Calu3 (cell line): ENCODE results near the gene SPOCK1. TPM values are rescaled to one million over a fixed set of nuclear protein-coding genes. Genes with fewer than 3 reads are reported as not detected.
A peak's percentile ranks its signal among the peaks of the same experiment; 100 is the strongest.

Experiments
- BruUV-seq: library from RNA; stranded (reverse); fragments of 400-500 nt; replicated peaks from 2 replicates; lab custom pipeline; 2021; lab: Mats Ljungman, UMichigan
- CTCF ChIA-PET: fragments of 300-600 bp; sonication (Branson Sonifier 250); formaldehyde crosslinking; loops from one replicate; lab custom pipeline; 2022; ENCODE audit warnings: antibody characterized with exemption; lab: Charles Lee
- DNase-seq: peaks from one replicate; pipeline ENCODE4 v3.0.0; 2022
- H3K27ac Mint-ChIP-seq: one replicate; pipeline ENCODE4 v1.8.0; 2022; ENCODE audit warnings: mixed read lengths; ENCODE audit not compliant: unreplicated experiment
- H3K27me3 Mint-ChIP-seq: one replicate; pipeline ENCODE4 v1.8.0; 2022; ENCODE audit warnings: mixed read lengths; ENCODE audit not compliant: unreplicated experiment
- H3K36me3 Mint-ChIP-seq: one replicate; pipeline ENCODE4 v1.8.0; 2022; ENCODE audit warnings: mild to moderate bottlenecking, moderate library complexity, mixed read lengths; ENCODE audit not compliant: insufficient read depth, unreplicated experiment
- H3K4me1 Mint-ChIP-seq: one replicate; pipeline ENCODE4 v1.8.0; 2022; ENCODE audit warnings: mild to moderate bottlenecking, low read depth, mixed read lengths; ENCODE audit not compliant: unreplicated experiment
- H3K4me3 Mint-ChIP-seq: one replicate; pipeline ENCODE4 v1.8.0; 2022; ENCODE audit warnings: mild to moderate bottlenecking, low read depth, moderate library complexity, mixed read lengths; ENCODE audit not compliant: unreplicated experiment
- H3K9me3 Mint-ChIP-seq: one replicate; pipeline ENCODE4 v1.8.0; 2022; ENCODE audit warnings: low read depth, mixed read lengths; ENCODE audit not compliant: unreplicated experiment
- intact Hi-C: fragments of 100-400 bp; cut with micrococcal nuclease; formaldehyde crosslinking; loops from one replicate; pipeline ENCODE4 v1.10.0; 2022; ENCODE audit not compliant: unreplicated experiment
- total RNA-seq: library from RNA; stranded (reverse); gene quantifications from 2 replicates; pipeline ENCODE4 v1.2.3, GENCODE V29; 2022
- TF ChIP-seq, protein P1 (sequence below): fragments of 200-600 bp; IDR thresholded peaks from one replicate; pipeline ENCODE4 v1.8.0; 2022; ENCODE audit warnings: antibody characterized with exemption; ENCODE audit not compliant: unreplicated experiment

Gene SPOCK1
- total RNA-seq, 1 experiment from 2014 or later: 3.2 TPM

DNA sequence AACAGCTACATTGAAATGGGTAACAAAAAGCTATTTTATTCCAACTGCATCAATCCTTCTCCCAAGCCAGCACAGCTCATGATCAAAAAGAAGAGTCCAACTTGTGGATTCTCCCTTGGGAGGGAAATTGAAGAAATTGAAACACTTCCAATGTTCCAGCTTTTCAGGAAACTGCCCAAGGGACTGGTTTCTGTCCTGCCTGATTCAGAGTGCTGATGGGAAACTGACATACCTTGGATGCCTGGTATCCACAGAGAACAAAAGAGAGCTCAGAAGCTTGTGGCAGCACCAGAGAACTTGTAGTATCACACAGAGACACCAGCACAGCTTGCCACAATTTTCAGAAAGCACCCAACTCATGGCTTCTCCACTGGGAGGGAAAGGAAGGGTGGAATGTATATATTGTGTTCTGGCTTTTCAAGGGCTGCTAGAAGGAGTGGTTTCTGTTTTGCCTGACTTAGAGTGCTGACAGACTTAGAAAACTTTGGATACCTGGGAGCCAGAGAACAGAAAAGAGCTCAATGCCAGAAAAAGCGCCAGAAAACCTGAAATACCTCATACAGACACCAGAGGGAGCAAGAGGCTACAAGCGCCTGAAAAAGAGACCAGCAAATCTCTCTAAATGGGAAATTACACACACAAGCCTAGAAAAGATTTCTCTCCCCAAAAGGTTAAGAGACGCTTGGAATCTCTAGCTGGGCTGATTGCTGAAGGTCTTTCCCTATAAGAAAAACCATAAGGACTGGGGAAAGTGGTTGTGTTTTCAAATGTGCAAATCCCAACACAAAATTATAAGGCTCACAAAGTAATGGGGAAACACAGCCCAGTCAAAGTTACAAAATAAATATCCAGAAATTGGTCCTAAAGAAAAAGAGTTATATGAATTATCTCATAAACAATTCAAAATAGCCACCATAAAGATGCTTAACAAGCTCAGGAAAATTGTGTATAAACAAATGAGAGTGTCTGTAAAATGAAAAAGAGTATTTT lies 178.8 kb downstream of the SPOCK1 start:
- peak; percentile 59 for DNase-seq
- Mint-ChIP-seq H3K9me3 (no peaks in the 10 kb centered on the region), H3K4me1 (no peaks in the 10 kb centered on the region), H3K4me3 (no peak overlapping the region), H3K36me3 (no peaks in the 10 kb centered on the region), H3K27ac (no peak overlapping the region), H3K27me3 (peaks cover 68% of the 10 kb centered on the region)
- TF ChIP-seq, protein P1, sequence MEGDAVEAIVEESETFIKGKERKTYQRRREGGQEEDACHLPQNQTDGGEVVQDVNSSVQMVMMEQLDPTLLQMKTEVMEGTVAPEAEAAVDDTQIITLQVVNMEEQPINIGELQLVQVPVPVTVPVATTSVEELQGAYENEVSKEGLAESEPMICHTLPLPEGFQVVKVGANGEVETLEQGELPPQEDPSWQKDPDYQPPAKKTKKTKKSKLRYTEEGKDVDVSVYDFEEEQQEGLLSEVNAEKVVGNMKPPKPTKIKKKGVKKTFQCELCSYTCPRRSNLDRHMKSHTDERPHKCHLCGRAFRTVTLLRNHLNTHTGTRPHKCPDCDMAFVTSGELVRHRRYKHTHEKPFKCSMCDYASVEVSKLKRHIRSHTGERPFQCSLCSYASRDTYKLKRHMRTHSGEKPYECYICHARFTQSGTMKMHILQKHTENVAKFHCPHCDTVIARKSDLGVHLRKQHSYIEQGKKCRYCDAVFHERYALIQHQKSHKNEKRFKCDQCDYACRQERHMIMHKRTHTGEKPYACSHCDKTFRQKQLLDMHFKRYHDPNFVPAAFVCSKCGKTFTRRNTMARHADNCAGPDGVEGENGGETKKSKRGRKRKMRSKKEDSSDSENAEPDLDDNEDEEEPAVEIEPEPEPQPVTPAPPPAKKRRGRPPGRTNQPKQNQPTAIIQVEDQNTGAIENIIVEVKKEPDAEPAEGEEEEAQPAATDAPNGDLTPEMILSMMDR: peak; percentile 72
- intact Hi-C loops: loop anchor here (1.0 to 10.0 kb wide), 4 partner anchors 179 to 516 kb away; partner anchors contain the start of gene SPOCK1
- no TSS peak for BruUV-seq
- CTCF ChIA-PET: interaction anchor here (0.6 to 2.1 kb wide), 29 partner anchors 10 to 1071 kb away, joined by 3 to 21 read pairs (median 4); partner anchors contain the start of gene SPOCK1

DNA sequence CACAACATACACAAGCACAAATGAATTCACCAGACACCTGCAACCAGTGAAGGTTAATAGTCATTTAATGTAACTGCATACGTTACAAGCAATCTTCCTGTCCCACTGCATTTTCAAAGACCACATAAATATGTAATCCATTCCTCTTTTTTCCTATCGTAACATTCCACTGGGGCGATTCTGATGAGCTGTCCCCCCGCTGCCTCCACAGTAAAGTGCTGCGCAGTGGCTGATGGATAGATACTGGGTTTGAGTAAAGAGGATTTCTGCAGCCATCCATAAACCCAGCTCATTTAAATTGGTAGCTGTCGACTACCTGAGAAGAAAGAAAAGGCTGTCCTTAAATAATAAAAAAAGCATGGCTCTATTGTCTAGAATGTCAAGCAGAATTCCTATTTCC lies 181.1 kb downstream of the SPOCK1 start:
- BruUV-seq: no TSS peak
- Mint-ChIP-seq H3K4me1 (no peaks in the 10 kb centered on the region), H3K36me3 (no peaks in the 10 kb centered on the region), H3K9me3 (no peaks in the 10 kb centered on the region), H3K27ac (no peak overlapping the region), H3K27me3 (peaks cover 68% of the 10 kb centered on the region), H3K4me3 (no peak overlapping the region)
- TF ChIP-seq, protein P1: no peak
- no peak for DNase-seq
- CTCF ChIA-PET: no interaction called here
- intact Hi-C loops: no loop called here

DNA sequence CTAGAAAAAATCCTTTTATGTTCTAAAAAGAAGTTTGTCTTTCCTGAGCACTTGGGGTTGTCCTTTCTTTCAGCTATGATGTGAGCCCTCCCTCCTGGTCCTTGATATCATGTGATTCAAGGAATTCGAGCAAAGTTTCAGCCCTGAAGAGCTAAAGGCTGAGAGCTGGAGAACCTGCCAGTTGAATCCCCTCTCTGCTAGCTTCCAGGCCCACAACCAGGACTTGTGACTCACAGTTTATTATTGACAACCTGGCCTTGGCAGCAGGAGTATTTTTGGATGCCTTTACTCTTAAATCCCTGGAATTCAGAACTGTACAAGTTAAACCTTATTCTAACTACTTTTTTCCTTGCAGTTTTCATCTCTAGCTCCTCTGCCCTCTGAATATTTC lies 182.8 kb downstream of the SPOCK1 start:
- intact Hi-C loops: no loop called here
- TF ChIP-seq, protein P1: no peak
- Mint-ChIP-seq H3K27ac (no peak overlapping the region), H3K4me3 (no peak overlapping the region), H3K9me3 (no peaks in the 10 kb centered on the region), H3K36me3 (no peaks in the 10 kb centered on the region), H3K27me3 (peaks cover 62% of the 10 kb centered on the region), H3K4me1 (no peaks in the 10 kb centered on the region)
- no peak for DNase-seq
- BruUV-seq: no TSS peak
- CTCF ChIA-PET: interaction anchor here (0.8 kb wide), 1 partner anchor 11 kb away, joined by 3 read pairs; no protein-coding TSS in a partner anchor

DNA sequence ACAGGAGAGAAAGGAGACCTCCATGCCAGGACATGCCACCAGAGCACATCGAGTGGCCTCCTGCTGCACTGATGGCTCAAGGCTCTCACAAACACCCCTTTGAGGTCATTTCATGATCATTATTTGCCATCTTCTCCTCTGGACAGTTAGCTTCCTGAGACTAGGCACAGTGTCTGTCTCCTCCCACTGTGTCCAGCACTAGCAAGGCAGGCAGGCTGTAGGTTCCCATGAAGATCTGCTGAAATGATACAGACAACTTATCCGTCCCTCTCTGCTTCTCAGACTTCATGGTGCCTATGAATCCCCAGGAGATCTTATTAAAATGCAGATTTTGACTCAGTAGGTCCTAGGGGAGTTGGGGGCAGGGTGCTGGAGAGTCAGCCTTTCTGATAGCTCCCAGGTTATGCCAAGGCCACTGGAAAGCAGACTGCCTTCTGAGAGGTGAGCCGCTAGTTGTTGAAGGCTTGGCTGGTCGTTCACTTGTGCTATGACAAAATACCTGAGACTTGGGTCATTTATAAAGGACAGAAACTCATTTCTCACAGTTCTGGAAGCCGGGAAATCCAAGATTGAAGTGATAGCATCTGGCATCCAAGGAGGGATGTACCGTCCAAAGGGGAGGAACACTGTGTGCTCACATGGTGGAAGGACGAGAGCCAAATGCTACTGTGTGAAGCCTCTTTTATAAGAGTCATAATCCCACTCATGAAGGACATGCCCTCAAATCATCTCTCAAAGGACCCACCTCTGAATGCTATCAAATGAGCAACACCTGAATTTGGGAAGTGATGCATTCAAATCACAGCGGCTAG lies 183.4 kb downstream of the SPOCK1 start:
- no peaks in the 10 kb centered on the region for H3K9me3 Mint-ChIP-seq
- DNase-seq: no peak
- no peak overlapping the region for H3K4me3 Mint-ChIP-seq
- H3K27ac Mint-ChIP-seq: no peak overlapping the region
- H3K27me3 Mint-ChIP-seq: peaks cover 62% of the 10 kb centered on the region
- TF ChIP-seq, protein P1: no peak
- intact Hi-C loops: no loop called here
- H3K36me3 Mint-ChIP-seq: no peaks in the 10 kb centered on the region
- peaks cover 5% of the 10 kb centered on the region for H3K4me1 Mint-ChIP-seq
- BruUV-seq: no TSS peak
- CTCF ChIA-PET: interaction anchor here (0.8 kb wide), 1 partner anchor 12 kb away, joined by 3 read pairs; no protein-coding TSS in a partner anchor
